Astrocyte (in vitro differentiated cells and primary cell): Measurements from ENCODE around the gene MIS18A.

ENCODE experiments used
- CTCF ChIP-seq: IDR thresholded peaks from 2 replicates; pipeline ENCODE4 v1.5.1; 2011; ENCODE audit warnings: low read depth, mild to moderate bottlenecking, inconsistent platforms, low read length, moderate library complexity; ENCODE audit not compliant: insufficient read depth
- EZH2 ChIP-seq: IDR thresholded peaks from 2 replicates; pipeline ENCODE4 v1.6.1; 2012; ENCODE audit warnings: mild to moderate bottlenecking, low read length, inconsistent platforms; ENCODE audit not compliant: insufficient read depth

DNA sequence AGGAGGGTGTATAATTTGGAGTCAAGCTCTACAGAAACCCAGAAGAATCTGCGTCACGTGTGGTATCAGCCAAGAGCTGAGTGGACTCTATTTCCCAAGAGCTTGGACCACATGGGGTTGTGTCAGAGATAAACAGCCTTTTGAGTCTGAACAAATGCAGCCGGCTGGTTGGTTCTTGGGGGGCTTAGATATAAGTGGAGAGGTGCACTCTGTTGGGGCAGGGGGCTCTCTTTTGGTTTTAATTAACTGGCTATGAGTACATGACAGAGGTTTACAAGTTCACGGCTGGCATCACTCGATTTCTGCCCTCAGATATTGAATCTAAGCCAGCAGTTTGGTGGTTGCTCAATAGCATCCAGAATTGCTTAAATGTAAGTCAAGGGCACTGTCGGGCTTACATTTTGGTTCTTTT, 19.3 kb upstream of the MIS18A start:
- TF ChIP-seq CTCF, result no peak
- no peak for TF ChIP-seq EZH2
